Kidney (tissue), 14 donors: Measurements from ENCODE around the gene IKZF1. TPM values are rescaled to one million over a fixed set of nuclear protein-coding genes. Genes with fewer than 3 reads are reported as not detected.
A peak's percentile ranks its signal among the peaks of the same experiment; 100 is the strongest.

Experiments
- DNase-seq, 5 donors: peaks; one replicate each; pipeline ENCODE4 v3.0.0-alpha.2; 2013 to 2020
- FAIRE-seq: peaks from 2 replicates; lab custom pipeline; 2012; peaks lifted over from hg19 to GRCh38; lab: Jason Lieb, UNC
- H3K27ac ChIP-seq, 2 donors: one replicate each; pipeline ENCODE4 v1.7.0; 2013; ENCODE audit warnings: low read depth in 2 of 2, low read length in 2 of 2, inconsistent platforms in 1 of 2
- H3K27me3 ChIP-seq: one replicate; pipeline ENCODE4 v1.7.1; 2013; ENCODE audit warnings: low read length, inconsistent platforms; ENCODE audit not compliant: control insufficient read depth, insufficient read depth
- H3K36me3 ChIP-seq, 3 donors: one replicate each; pipeline versions ENCODE4 v1.7.0 to v1.7.1; 2013; ENCODE audit warnings: low read length in 3 of 3, control low read depth in 1 of 3, inconsistent platforms in 1 of 3; ENCODE audit not compliant: insufficient read depth in 3 of 3, control insufficient read depth in 2 of 3
- H3K4me1 ChIP-seq, 3 donors: one replicate each; pipeline versions ENCODE4 v1.7.0 to v1.7.1; 2013; ENCODE audit warnings: low read length in 3 of 3, inconsistent platforms in 1 of 3, low read depth in 1 of 3; ENCODE audit not compliant: control insufficient read depth in 2 of 3, insufficient read depth in 2 of 3
- H3K4me3 ChIP-seq, 3 donors: one replicate each; pipeline versions ENCODE4 v1.7.0 to v1.8.1; 2013; ENCODE audit warnings: low read length in 3 of 3, control low read depth in 1 of 3, inconsistent platforms in 1 of 3
- H3K9ac ChIP-seq, 3 donors: one replicate each; pipeline versions ENCODE4 v1.7.0 to v1.7.1; 2013; ENCODE audit warnings: low read length in 3 of 3, control low read depth in 1 of 3, inconsistent platforms in 1 of 3
- H3K9me3 ChIP-seq, 3 donors: one replicate each; pipeline versions ENCODE4 v1.7.0 to v1.7.1; 2013; ENCODE audit warnings: low read length in 3 of 3, control low read depth in 1 of 3, inconsistent platforms in 1 of 3; ENCODE audit not compliant: control insufficient read depth in 2 of 3, insufficient read depth in 1 of 3
- intact Hi-C: fragments of 100-400 bp; cut with DNase I; formaldehyde crosslinking; loops from one replicate; pipeline ENCODE4 v1.11.1; 2022
- polyA plus RNA-seq: library from polyadenylated mRNA; stranded (reverse); fragments of 350-450 nt; fragmentation: Illumina TruSeq; extraction: RNeasy Lipid Tissue Mini Kit (QIAGEN cat#74804); gene quantifications from one replicate; pipeline ENCODE4 v1.2.3, GENCODE V29; 2014; ENCODE audit warnings: low read depth, low replicate concordance; ENCODE audit not compliant: insufficient read depth
- total RNA-seq: library from RNA; stranded (reverse); fragmentation: NEBNext Ultra II Directional; extraction: Animal tissue kit (Norgen Biotek cat#: 25700); gene quantifications from one replicate; pipeline ENCODE4 v1.2.1, GENCODE V29; 2021
- TF ChIP-seq, protein P1 (sequence below): IDR thresholded peaks from 3 replicates; pipeline ENCODE4 v1.5.1; 2012; ENCODE audit warnings: mild to moderate bottlenecking, moderate library complexity, borderline replicate concordance; ENCODE audit not compliant: insufficient read depth; ENCODE audit errors: extremely low read depth
- donor health status: control.
- donor health status: control.
- donor health status: control.
- donor health status: control.
- donor health status: control.
- donor health status: DM: yes; HTN: yes; CAD: no.
- donor health status: Normal renal cell carcinoma (clear cell type).

Gene IKZF1
- total and polyA plus RNA-seq, 2 donors from 2014 or later, result 0.52 to 36.8 TPM

DNA sequence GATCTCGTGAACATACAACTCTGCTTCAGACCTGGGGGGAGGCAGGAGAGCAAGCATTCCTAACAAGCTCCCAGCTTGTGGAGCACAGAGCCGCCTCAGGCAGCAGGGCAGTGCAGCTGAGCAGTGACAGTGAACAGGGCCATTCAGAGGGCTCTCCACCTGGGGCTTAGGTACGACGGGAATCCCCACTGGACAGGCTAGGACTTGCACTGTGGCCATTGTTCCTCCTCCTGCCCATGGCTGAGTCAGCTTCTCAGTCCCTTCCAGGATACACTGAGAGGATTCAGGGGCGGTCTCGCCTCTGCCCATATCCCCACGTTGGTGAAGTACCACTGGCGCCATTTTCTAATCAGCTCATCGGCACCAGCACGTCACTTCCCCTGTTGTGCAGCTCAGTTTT lies 74.6 kb downstream of the IKZF1 start:
- Histone ChIP-seq H3K9me3 (no peaks in the 10 kb centered on the region), H3K36me3 (no peaks in the 10 kb centered on the region), H3K9ac (no peak overlapping the region), H3K4me1 (no peaks in the 10 kb centered on the region), H3K27ac (no peak overlapping the region), H3K4me3 (no peak overlapping the region), H3K27me3 (no peaks in the 10 kb centered on the region)
- intact Hi-C loops, result no loop called here
- FAIRE-seq (no peak), DNase-seq (peak in 4 of 5 donors; percentile 21 to 40 (median 26))
- TF ChIP-seq, protein P1, sequence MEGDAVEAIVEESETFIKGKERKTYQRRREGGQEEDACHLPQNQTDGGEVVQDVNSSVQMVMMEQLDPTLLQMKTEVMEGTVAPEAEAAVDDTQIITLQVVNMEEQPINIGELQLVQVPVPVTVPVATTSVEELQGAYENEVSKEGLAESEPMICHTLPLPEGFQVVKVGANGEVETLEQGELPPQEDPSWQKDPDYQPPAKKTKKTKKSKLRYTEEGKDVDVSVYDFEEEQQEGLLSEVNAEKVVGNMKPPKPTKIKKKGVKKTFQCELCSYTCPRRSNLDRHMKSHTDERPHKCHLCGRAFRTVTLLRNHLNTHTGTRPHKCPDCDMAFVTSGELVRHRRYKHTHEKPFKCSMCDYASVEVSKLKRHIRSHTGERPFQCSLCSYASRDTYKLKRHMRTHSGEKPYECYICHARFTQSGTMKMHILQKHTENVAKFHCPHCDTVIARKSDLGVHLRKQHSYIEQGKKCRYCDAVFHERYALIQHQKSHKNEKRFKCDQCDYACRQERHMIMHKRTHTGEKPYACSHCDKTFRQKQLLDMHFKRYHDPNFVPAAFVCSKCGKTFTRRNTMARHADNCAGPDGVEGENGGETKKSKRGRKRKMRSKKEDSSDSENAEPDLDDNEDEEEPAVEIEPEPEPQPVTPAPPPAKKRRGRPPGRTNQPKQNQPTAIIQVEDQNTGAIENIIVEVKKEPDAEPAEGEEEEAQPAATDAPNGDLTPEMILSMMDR, result no peak

DNA sequence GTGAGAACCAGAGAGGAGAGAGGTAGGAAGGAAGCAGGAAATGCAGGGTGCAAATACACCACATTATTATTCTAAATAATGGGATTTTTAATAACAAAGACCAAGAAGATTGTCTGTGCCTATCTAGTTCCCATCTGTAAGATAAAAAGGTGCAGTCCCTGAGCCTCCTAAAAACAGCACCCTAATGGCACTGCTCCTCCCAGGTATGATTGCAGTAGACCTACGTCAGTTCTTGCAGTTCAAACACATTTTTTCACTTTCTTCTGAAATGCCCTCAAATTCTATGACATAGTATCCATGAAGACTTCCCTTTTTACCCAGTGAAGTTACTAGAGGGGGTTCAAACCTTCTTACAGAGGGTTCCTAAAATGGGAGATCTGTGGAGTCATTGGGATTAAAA lies 75.0 kb downstream of the IKZF1 start:
- TF ChIP-seq, protein P1, result no peak
- Histone ChIP-seq H3K4me3 (no peak overlapping the region), H3K4me1 (no peaks in the 10 kb centered on the region), H3K27me3 (no peaks in the 10 kb centered on the region), H3K9ac (no peak overlapping the region), H3K27ac (no peak overlapping the region), H3K9me3 (no peaks in the 10 kb centered on the region), H3K36me3 (no peaks in the 10 kb centered on the region)
- DNase-seq (no peak), FAIRE-seq (no peak)
- intact Hi-C loops, result no loop called here

DNA sequence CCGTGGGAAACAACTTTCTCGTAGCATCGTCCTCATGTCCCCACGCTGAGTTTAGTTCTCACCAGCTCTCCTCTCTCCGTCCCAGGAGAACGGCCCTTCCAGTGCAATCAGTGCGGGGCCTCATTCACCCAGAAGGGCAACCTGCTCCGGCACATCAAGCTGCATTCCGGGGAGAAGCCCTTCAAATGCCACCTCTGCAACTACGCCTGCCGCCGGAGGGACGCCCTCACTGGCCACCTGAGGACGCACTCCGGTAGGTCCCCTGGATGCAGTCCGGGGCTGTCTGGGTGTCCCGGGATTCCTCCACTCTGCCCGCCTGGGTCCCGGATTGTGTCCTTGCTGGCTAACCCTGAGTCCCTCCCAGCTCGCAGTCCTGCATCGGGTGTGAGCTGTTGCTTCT lies 77.9 kb downstream of the IKZF1 start:
- DNase-seq, result no peak
- no peak overlapping the region for H3K9ac ChIP-seq

More for the DNA sequence above, 77.9 kb downstream of the IKZF1 start:
- TF ChIP-seq, protein P1, result no peak
- H3K9me3 ChIP-seq, result no peaks in the 10 kb centered on the region
- no peak overlapping the region for H3K27ac ChIP-seq
- FAIRE-seq, result no peak
- no peaks in the 10 kb centered on the region for H3K27me3 ChIP-seq
- intact Hi-C loops, result no loop called here
- H3K4me3 ChIP-seq, result no peak overlapping the region
- no peaks in the 10 kb centered on the region for H3K4me1 ChIP-seq
- no peaks in the 10 kb centered on the region for H3K36me3 ChIP-seq
